Measurements from ENCODE around the gene TFB1M.
A peak's percentile ranks its signal among the peaks of the same experiment; 100 is the strongest.
"Not testable (repeated sequence)": the region's sequence is repeated elsewhere in the genome, so short reads cannot be mapped to it uniquely, and the experiment has no call there.

The TFB1M gene

GRCh38 chr6:155329460-155330132, 15.3 kb upstream of the TFB1M start:
- no peak for DNase-seq (ENCODE audit: low spot score)

- DNase-seq (ENCODE audit: low spot score): no peak
These were observed 14.5 kb upstream of the TFB1M start for GRCh38 chr6:155328539-155329459.

- DNase-seq (ENCODE audit: low spot score): no peak
These were observed 13.8 kb upstream of the TFB1M start for GRCh38 chr6:155328074-155328538.

GRCh38 chr6:155327326-155328073, 13.2 kb upstream of the TFB1M start:
- peak; percentile 68 for DNase-seq (ENCODE audit: low spot score)

- no peak for DNase-seq (ENCODE audit: low spot score)
These were observed 11.6 kb upstream of the TFB1M start for GRCh38 chr6:155325700-155326516.

- DNase-seq (ENCODE audit: low spot score): no peak
These were observed 10.7 kb upstream of the TFB1M start for GRCh38 chr6:155324993-155325392.

- DNase-seq (ENCODE audit: low spot score): no peak
These were observed 9.9 kb upstream of the TFB1M start for GRCh38 chr6:155324172-155324571.

- DNase-seq (ENCODE audit: low spot score): no peak
These were observed 5.6 kb upstream of the TFB1M start for GRCh38 chr6:155319902-155320301.

GRCh38 chr6:155317186-155317585, 2.9 kb upstream of the TFB1M start:
- DNase-seq (ENCODE audit: low spot score): no peak

- no peak for DNase-seq (ENCODE audit: low spot score)
These were observed 2.1 kb upstream of the TFB1M start for GRCh38 chr6:155316419-155316818.

- DNase-seq (ENCODE audit: low spot score): peak; percentile 19
These were observed 1.2 kb upstream of the TFB1M start for GRCh38 chr6:155315516-155315871.

GRCh38 chr6:155314773-155315515, 660 bp upstream of the TFB1M start:
- peak; percentile 88 for DNase-seq (ENCODE audit: low spot score)

- peak; percentile 40 for DNase-seq (ENCODE audit: low spot score)
These were observed 637 bp downstream of the TFB1M start for GRCh38 chr6:155313602-155314091.

- DNase-seq (ENCODE audit: low spot score): not testable (repeated sequence)
These were observed 1.3 kb downstream of the TFB1M start for GRCh38 chr6:155312950-155313349.

GRCh38 chr6:155311583-155311982, 2.7 kb downstream of the TFB1M start:
- DNase-seq (ENCODE audit: low spot score): no peak

- no peak for DNase-seq (ENCODE audit: low spot score)
These were observed 3.2 kb downstream of the TFB1M start for GRCh38 chr6:155311086-155311485.

GRCh38 chr6:155310596-155310995, 3.7 kb downstream of the TFB1M start:
- DNase-seq (ENCODE audit: low spot score): no peak

GRCh38 chr6:155309150-155309549, 5.1 kb downstream of the TFB1M start:
- DNase-seq (ENCODE audit: low spot score): no peak

- no peak for DNase-seq (ENCODE audit: low spot score)
These were observed 7.3 kb downstream of the TFB1M start for GRCh38 chr6:155306958-155307357.

GRCh38 chr6:155303361-155303870, 10.9 kb downstream of the TFB1M start:
- no peak for DNase-seq (ENCODE audit: low spot score)

GRCh38 chr6:155301867-155302266, 12.4 kb downstream of the TFB1M start:
- DNase-seq (ENCODE audit: low spot score): no peak

Data from kidney tubule cell (primary cell).